Measurements from ENCODE around the gene TBC1D16. TPM values are rescaled to one million over a fixed set of nuclear protein-coding genes. Genes with fewer than 3 reads are reported as not detected.

TBC1D16 gene
- total RNA-seq, 1 donor from 2014 or later, result 16.3 TPM

DNA sequence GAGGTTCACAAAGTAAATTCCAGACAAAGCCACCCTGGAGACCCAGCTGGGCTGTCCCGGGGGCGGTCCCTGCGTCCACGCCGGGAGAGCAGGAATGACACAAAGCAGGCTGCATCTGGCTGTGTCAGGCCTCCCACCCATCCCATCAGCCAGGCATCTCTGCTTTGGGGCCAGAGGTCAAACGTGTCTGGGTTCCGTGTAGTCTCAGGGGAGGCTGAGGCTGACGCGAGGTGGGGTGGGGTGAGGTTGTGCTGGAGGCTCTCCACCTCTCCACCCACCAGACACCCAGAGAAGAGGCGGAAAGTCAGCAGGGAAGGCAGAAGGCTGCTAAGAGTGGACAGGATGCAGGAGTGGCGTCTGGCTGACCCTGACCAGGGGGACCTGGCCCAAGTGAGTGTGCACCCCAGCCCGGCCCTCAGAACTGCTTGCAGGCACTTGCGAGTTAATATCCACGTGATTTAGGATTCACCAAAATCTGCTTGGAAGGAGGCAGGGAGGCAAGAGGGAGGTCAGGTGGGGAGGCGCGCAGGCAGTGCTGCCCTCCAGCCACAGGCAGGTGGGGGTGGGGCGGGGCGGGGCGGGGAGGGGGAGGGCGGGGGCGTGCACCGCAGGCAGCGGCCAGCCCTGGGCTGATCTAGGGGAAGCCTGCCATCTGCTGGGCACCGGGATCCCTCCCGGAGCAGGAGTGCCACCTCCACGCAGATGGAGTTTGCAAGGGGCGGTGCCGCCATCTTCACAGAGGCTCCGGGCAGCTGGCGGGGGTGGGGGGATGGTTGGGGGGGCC, 44.3 kb downstream of the TBC1D16 start:
- DNase-seq (ENCODE audit: low spot score in 2 of 2), result peak; percentile 87 to 94
- FAIRE-seq, result no peak

DNA sequence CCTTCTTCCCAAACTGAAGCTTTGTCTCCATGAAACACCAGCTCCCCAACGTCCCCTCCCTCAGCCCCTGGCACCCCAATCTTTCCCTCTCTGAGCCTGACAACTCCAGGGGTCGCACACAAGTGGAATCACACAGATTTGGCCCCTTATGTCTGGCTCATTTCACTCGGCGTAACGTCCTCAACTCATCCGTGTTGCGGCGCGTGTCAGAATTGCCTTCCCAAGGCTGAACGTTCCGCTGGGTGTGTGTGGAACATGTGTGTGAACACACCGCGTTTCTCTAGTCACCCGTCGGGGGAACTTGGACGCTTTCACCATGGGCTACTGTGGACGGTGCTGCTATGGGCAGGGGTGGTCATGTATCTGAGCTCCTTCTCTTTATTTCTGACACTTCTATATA, 45.0 kb downstream of the TBC1D16 start:
- FAIRE-seq (no peak), DNase-seq (ENCODE audit: low spot score in 2 of 2) (no peak)

- DNase-seq (ENCODE audit: low spot score in 2 of 2), result no peak
- FAIRE-seq, result no peak
Observed at GRCh38 chr17:79990051-79990592, 45.5 kb downstream of the TBC1D16 start.

DNA sequence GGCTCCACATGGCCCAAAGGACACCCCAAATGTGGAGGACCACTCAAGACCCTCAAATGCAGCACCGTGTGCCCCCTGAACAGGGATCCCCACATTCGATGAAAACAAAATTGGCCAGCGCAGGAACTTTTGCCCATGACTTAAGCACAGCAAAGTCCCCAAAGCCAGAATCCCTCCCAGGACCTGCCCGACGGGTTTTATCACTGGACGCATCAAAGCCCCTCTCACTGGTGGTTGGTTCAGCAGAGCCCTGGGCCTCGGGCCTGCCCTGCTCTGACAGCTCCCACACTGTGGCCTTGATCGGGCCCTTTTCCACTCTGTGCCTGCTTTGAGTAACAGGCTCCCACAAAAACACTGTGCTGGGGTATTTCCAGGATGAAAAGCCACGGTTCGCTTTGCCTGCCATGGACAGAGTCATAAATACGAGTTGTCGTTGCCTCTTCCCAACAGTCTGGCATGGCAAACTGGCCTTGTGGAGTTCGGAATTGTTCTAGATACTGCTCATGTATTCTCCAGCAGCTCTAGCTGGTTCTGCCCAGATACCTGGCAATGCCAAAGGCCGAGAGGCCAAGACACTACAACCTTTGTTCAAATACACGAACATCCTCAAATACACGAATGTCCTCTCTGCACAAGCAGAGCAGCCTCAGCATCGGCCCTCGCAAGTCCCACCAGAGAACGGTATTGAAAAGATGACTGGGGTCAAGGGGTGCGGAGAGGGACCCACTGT, 46.4 kb downstream of the TBC1D16 start:
- no peak for DNase-seq (ENCODE audit: low spot score in 2 of 2)
- FAIRE-seq, result no peak

DNA sequence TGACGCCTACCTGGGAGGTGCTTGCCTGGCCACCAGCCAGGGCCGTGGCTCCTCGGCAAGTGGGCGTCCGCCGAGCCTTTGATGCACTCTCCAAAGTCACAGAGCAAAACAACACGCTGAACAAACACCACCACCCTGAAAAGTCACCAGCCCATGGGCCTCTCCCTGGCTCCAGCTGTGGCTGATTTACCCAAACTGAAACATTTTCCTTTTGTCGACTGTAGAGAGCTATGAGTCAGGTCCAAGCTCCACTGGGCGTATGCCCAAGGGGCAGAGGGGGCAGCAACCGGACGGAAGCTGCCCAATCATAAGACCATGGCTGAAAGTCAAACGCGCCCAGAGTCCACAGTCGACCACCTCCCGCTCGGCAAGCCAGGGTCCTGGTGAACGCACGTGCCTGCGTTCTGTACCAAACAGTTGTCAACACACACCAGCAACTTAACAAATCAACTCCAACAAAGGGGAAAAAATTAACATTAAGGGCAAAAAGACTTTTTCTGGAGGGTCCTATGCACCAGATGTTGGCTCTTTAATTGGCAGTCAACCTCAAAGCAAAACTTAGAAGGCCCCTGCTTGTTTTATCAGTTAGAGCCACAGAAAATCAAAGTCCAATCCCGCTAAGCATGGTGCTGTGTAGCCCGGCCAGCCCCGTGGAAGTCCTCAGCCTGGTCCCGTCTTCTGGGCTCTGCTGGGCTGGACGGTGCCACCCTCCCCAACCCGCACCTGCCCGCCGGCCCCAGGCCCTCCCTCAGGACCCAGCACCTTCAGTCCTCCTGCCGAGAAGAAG, 47.3 kb downstream of the TBC1D16 start:
- FAIRE-seq, result no peak

GRCh38 chr17:79987935-79988184, 47.8 kb downstream of the TBC1D16 start:
- DNase-seq (ENCODE audit: low spot score in 2 of 2) (no peak), FAIRE-seq (no peak)

More for the DNA sequence above, 47.3 kb downstream of the TBC1D16 start:
- DNase-seq (ENCODE audit: low spot score in 2 of 2), result no peak

DNA sequence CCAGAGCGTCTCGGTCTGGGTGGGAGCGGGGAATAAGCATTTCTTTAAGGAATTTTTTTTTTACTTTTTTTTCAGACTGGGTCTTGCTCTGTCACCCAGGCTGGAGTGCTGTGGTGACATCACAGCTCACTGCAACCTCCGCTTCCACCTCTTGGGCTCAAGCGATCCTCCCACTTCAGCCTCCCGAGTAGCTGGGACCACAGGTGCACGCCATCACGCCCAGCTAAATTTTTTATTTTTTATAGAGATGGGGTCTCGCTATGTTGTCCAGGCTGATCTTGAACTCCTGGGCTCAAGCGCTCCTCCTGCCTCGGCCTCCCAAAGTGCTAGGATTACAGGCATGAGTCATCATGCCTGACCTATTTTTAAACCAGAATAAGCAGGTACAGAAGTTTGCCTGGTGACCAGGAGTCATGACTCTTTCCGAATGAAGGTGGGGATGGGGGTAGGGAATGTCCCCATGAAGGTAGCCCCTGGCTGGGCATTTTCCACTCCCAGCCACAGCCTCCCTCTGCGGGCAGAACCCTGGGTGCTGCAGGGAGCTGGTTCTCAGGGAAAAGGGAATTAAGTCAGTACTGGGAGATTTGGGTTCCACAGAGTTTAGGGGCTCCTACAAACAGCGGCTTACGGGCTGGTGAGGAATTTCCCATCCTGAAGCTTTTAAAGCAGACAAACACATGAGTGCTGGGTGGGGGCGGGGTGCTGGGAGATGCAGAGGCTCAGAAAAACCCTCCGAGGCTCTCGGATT, 48.3 kb downstream of the TBC1D16 start:
- FAIRE-seq, result no peak
- DNase-seq (ENCODE audit: low spot score in 2 of 2), result no peak

DNA sequence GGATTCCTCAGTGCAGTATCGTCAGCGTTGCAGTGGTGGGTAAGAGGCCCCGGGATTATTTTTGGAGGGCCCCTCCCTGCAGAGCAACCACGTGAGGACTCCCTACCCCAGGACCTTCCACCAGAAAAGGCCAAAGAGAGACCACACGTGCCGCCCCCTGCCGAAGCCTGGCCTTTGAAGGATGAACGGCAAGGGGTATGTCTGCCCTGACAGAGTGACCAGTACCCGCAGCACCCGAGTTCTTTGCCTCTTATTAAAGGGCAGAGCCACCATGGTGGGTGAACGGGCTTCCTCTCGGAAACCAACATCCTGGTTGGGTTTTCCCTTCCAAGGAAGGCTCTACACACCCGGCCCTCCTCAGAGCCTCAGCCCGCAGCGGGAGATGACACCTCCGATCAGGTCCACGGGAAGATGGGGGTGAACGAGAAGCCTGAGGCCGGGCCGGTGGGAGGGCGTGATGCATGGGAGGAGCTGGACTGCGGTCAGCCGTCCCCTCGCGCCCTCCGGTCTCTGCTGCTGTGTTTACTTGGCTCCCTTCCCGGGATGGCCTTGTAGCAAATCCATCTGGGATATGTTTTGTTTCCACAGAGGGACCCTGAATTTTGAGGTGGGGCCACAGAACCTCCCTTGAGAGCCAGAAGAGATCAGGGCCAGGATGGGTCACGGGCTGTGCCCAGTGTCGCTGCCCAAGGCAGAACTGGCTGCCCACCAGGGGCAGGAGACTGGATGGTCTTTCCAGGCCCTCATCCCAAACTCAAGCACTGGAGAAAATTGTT, 49.1 kb downstream of the TBC1D16 start:
- FAIRE-seq, result no peak
- no peak for DNase-seq (ENCODE audit: low spot score in 2 of 2)

GRCh38 chr17:79985943-79986391, 49.7 kb downstream of the TBC1D16 start:
- DNase-seq (ENCODE audit: low spot score in 2 of 2) (no peak), FAIRE-seq (no peak)

DNA sequence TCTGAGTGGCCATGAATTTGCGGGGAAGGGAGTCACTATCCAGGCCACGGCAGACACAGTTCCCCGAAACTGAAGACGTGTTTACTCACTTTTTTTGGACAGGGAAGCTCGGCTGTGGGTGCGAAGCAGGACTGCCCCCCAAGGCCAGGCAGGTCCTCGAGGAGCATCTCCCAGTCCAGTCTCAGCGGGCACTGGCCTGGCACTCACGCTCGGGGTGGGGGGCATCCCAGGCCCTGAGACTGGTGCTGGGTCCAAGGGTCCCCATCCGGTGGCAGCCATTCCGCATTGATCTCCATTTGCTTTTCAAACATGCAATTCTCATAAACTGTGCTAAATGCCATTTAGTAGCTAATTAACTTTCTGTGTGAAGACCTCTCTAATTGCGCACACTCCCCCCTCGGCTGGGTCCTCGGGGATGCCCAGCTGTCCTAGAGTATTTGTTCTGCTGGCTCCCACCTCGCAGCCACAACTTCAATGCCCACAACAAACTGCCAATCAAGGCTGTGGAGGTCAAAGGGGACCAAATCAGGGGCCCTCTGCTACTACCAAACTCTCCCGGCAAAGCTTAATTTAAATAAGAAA, 50.2 kb downstream of the TBC1D16 start:
- DNase-seq (ENCODE audit: low spot score in 2 of 2) (no peak), FAIRE-seq (no peak)

- FAIRE-seq (no peak), DNase-seq (ENCODE audit: low spot score in 2 of 2) (no peak)
Observed at GRCh38 chr17:79984877-79985276, 50.8 kb downstream of the TBC1D16 start.

- DNase-seq (ENCODE audit: low spot score in 2 of 2) (no peak), FAIRE-seq (no peak)
Observed at GRCh38 chr17:79984045-79984840, 51.4 kb downstream of the TBC1D16 start.

GRCh38 chr17:79983456-79983855, 52.2 kb downstream of the TBC1D16 start:
- FAIRE-seq (no peak), DNase-seq (ENCODE audit: low spot score in 2 of 2) (no peak)

DNA sequence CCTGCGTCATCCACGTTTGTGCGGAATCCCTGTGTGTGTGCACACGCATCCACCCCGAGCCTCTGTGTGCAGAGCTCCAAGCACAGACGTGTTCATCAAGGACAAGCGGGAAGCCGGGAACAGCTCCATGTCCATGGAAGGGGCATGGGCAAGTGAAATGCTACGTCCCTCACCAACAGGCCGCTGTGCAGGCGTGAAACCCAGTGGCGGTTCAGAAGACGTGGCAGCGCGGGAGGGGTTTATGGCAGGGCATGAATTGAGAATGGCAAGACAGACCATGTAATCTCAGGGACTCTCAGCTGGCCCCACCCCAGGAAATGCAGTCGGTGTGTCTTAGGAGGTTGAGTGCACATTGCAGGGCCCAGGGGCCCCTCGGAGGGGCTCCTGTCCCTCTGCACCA, 52.7 kb downstream of the TBC1D16 start:
- FAIRE-seq (no peak), DNase-seq (ENCODE audit: low spot score in 2 of 2) (no peak)

DNA sequence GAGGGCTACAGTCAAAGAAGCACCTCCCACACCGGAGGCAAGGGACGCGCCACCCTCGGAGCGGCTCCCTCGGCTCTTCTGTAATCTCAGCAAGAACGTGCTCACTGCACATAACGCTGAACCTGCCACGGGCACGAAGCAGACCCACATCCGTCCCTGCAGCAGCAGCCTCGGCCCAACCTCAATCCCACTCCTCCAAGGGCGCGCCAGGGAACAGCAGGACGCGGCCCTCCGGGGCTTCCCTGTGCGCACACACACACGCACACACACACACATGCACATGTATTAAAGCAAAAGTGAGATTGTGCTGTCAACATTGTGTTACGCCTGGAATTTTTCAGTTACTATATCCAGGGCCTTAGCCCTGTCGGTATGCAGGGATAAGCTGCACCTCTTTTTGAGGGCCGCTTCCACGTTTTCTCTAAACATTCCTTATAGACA, 54.0 kb downstream of the TBC1D16 start:
- no peak for FAIRE-seq
- no peak for DNase-seq (ENCODE audit: low spot score in 2 of 2)

DNA sequence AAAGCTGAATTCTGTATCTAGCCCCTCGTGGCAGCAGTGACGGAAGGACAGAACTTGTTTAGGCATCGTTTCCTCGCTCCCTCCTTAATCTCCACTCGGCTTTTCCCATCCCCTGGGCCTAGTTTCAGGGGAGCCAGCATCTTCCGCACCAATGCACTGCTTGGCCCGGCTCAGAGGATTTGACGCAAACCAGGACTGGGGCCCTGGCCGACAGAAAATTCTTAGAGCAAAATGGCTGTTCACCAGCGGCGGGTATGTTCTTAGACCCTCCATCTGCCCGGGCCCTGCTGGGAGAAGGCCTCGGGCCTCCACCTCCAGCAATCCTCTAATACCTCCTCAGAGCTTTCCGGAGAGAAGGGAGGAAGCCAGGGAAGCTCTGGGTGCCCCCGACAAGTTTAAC, 54.6 kb downstream of the TBC1D16 start:
- DNase-seq (ENCODE audit: low spot score in 2 of 2) (no peak), FAIRE-seq (no peak)

GRCh38 chr17:79980246-79981043, 55.2 kb downstream of the TBC1D16 start:
- DNase-seq (ENCODE audit: low spot score in 2 of 2), result no peak
- no peak for FAIRE-seq

DNA sequence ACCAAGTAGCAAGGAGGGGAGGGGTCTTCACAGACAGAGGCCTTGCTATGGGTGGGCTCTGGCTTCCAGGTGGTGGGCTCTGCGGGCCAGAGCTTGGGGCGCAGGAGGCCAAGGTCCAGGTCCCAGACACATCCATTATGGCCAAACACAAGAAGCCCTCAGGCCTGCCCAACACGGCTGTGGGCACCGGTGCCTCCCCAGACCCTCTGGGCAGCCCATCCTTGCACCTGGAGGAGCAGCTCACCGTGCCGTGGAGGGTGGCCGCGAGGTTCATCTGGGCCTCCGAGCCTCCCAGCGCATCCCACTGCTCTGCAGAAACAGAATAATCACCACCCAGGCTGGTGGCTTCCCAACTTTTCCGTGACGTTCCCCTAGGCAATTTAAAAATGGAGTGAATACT, 55.9 kb downstream of the TBC1D16 start:
- DNase-seq (ENCODE audit: low spot score in 2 of 2), result no peak
- FAIRE-seq, result no peak

All from frontal cortex (tissue), 4 donors.